ENCODE data around the gene CAMK2A. TPM values are rescaled to one million over a fixed set of nuclear protein-coding genes. Genes with fewer than 3 reads are reported as not detected.
A peak's percentile ranks its signal among the peaks of the same experiment; 100 is the strongest.

CAMK2A gene
- total and polyA plus RNA-seq, 2 experiments from 2014 or later = 0.18 TPM; not detected in 1

GRCh38 chr5:150323819-150324218 is 34.2 kb upstream of the CAMK2A start:
- no peak for ATAC-seq
- Mint-ChIP-seq H3K4me3 (no peak overlapping the region), H3K27ac (no peak overlapping the region), H3K4me1 (peaks cover 4% of the 10 kb centered on the region; the same call in 2 of the 3 replicates), H3K9me3 (no peaks in the 10 kb centered on the region), H3K27me3 (ENCODE audit: insufficient read depth, low read depth, poor library complexity) (peaks cover 5% of the 10 kb centered on the region), H3K36me3 (ENCODE audit: low read depth) (no peaks in the 10 kb centered on the region)
- Histone ChIP-seq H3K4me1 (ENCODE audit: insufficient read depth) (no peaks in the 10 kb centered on the region), H3K79me2 (replicated peaks; ENCODE audit: insufficient read depth) (no peaks in the 10 kb centered on the region), H3K27ac (ENCODE audit: low read depth) (no peak overlapping the region), H2AFZ (0 out of 2 replicates have a peak overlapping the region, but pooled peaks have one; percentile 52), H3K36me3 (ENCODE audit: insufficient read depth) (no peaks in the 10 kb centered on the region), H4K20me1 (replicated peaks; ENCODE audit: insufficient read depth) (no peaks in the 10 kb centered on the region), H3K4me2 (no peak overlapping the region), H3K4me3 (no peak overlapping the region), H3K9me2 (ENCODE audit: insufficient read depth) (no peaks in the 10 kb centered on the region), H3F3A (replicated peaks; ENCODE audit: low read depth) (no peaks in the 10 kb centered on the region), H3K27me3 (ENCODE audit: insufficient read depth) (no peaks in the 10 kb centered on the region)
- TF ChIP-seq ZNF462 (CRISPR knock-in tag; IDR thresholded peaks at IDR 0.05) (no peak), EZH2 (IDR thresholded peaks at IDR 0.05; ENCODE audit: low read depth, unreplicated experiment) (no peak)
- DNase-seq (ENCODE audit: low spot score) = no peak

GRCh38 chr5:150323092-150323491 is 33.5 kb upstream of the CAMK2A start:
- Histone ChIP-seq H3K4me2 (no peak overlapping the region), H3K27me3 (ENCODE audit: insufficient read depth) (no peaks in the 10 kb centered on the region), H2AFZ (0 out of 2 replicates have a peak overlapping the region, but pooled peaks have one; percentile 14), H3K9me2 (ENCODE audit: insufficient read depth) (no peaks in the 10 kb centered on the region), H3K79me2 (replicated peaks; ENCODE audit: insufficient read depth) (no peaks in the 10 kb centered on the region), H3K4me3 (no peak overlapping the region), H3K27ac (ENCODE audit: low read depth) (no peak overlapping the region), H3K4me1 (ENCODE audit: insufficient read depth) (no peaks in the 10 kb centered on the region), H3F3A (replicated peaks; ENCODE audit: low read depth) (no peaks in the 10 kb centered on the region), H3K36me3 (ENCODE audit: insufficient read depth) (no peaks in the 10 kb centered on the region), H4K20me1 (replicated peaks; ENCODE audit: insufficient read depth) (no peaks in the 10 kb centered on the region)
- Mint-ChIP-seq H3K4me3 (no peak overlapping the region), H3K4me1 (peaks cover 8% of the 10 kb centered on the region), H3K9me3 (no peaks in the 10 kb centered on the region), H3K27ac (no peak overlapping the region), H3K36me3 (ENCODE audit: low read depth) (no peaks in the 10 kb centered on the region), H3K27me3 (ENCODE audit: insufficient read depth, low read depth, poor library complexity) (peaks cover 9% of the 10 kb centered on the region)
- ATAC-seq = no peak
- DNase-seq (ENCODE audit: low spot score) = no peak
- TF ChIP-seq ZNF462 (CRISPR knock-in tag; IDR thresholded peaks at IDR 0.05) (no peak), JUNB (IDR thresholded peaks at IDR 0.05; ENCODE audit: unreplicated experiment) (no peak), ETS1 (IDR thresholded peaks at IDR 0.05) (no peak), POLR2AphosphoS5 (IDR thresholded peaks at IDR 0.05; ENCODE audit: low read depth) (no peak)
